Esophagus muscularis mucosa (tissue), 3 donors: Measurements from ENCODE around the gene ACTR8.

Experiments used
- POLR2A ChIP-seq: fragments of 450-650 bp; IDR thresholded peaks from one replicate; pipeline ENCODE4 v1.6.1; 2017; ENCODE audit warnings: antibody characterized with exemption, moderate library complexity, mild to moderate bottlenecking, low read depth
- POLR2AphosphoS5 ChIP-seq, 2 donors: sonication (generic); formaldehyde crosslinking; IDR thresholded peaks; one replicate each; pipeline ENCODE4 v1.6.1; 2017; ENCODE audit warnings: antibody characterized with exemption in 2 of 2
- TF ChIP-seq, protein P1 (sequence below), 3 experiments: fragments of 200-600 bp in 2 of 3; fragments of 450-650 bp in 1 of 3; sonication (generic) in 2 of 3; IDR thresholded peaks; one replicate each; pipeline ENCODE4 v1.5.1; 2017 to 2019; ENCODE audit warnings: antibody characterized with exemption in 3 of 3, mild to moderate bottlenecking in 2 of 3, moderate library complexity in 1 of 3

DNA sequence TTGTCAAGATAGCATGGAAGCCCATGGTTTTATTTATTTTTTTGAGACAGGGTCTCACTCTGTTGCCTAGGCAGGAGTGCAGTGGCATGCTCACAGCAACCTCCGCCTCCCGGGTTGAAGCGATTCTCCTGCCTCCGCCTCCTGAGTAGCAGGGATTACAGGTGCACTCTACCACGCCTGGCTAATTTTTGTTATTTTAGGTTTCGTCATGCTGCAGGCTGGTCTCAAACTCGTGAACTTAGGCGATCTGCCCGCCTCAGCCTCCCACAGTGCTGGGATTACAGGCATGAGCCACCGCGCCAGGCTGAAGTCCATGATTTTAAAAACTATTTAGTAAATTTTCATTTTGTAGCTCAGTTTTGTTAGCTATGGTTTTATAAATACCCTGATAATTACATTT lies 2.7 kb upstream of the ACTR8 start:
- TF ChIP-seq POLR2A (no peak), POLR2AphosphoS5 (IDR thresholded peaks at IDR 0.05) (no peak)
- TF ChIP-seq, protein P1, sequence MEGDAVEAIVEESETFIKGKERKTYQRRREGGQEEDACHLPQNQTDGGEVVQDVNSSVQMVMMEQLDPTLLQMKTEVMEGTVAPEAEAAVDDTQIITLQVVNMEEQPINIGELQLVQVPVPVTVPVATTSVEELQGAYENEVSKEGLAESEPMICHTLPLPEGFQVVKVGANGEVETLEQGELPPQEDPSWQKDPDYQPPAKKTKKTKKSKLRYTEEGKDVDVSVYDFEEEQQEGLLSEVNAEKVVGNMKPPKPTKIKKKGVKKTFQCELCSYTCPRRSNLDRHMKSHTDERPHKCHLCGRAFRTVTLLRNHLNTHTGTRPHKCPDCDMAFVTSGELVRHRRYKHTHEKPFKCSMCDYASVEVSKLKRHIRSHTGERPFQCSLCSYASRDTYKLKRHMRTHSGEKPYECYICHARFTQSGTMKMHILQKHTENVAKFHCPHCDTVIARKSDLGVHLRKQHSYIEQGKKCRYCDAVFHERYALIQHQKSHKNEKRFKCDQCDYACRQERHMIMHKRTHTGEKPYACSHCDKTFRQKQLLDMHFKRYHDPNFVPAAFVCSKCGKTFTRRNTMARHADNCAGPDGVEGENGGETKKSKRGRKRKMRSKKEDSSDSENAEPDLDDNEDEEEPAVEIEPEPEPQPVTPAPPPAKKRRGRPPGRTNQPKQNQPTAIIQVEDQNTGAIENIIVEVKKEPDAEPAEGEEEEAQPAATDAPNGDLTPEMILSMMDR (IDR thresholded peaks at IDR 0.05): no peak
